ENCODE results near the gene ACAP1.

The ACAP1 gene

GRCh38 chr17:7296189-7296861 lies 40.0 kb upstream of the ACAP1 start:
- Histone ChIP-seq H2AFZ (ENCODE audit: low read depth, low read length) (peak overlapping the region; percentile 98), H3K36me3 (replicated peaks; ENCODE audit: low read depth, low read length) (no peaks in the 10 kb centered on the region), H4K20me1 (ENCODE audit: insufficient read depth, low read length) (no peaks in the 10 kb centered on the region), H3K79me2 (ENCODE audit: low read length) (no peaks in the 10 kb centered on the region), H3K4me1 (ENCODE audit: low read length) (peaks cover 2% of the 10 kb centered on the region; the same call in 1 of the 2 replicates), H3K9me3 (ENCODE audit: insufficient read depth, low read length) (no peaks in the 10 kb centered on the region), H3K27me3 (ENCODE audit: low read depth, low read length) (no peaks in the 10 kb centered on the region), H3K27ac (ENCODE audit: low read length) (no peak overlapping the region), H3K4me2 (ENCODE audit: low read length) (peak overlapping the region; percentile 97), H3K4me3 (ENCODE audit: low read length) (peak overlapping the region; percentile 74), H3K9ac (ENCODE audit: low read length) (peak overlapping the region; percentile 37; the same call in 1 of the 2 replicates)
- TF ChIP-seq, protein P1, sequence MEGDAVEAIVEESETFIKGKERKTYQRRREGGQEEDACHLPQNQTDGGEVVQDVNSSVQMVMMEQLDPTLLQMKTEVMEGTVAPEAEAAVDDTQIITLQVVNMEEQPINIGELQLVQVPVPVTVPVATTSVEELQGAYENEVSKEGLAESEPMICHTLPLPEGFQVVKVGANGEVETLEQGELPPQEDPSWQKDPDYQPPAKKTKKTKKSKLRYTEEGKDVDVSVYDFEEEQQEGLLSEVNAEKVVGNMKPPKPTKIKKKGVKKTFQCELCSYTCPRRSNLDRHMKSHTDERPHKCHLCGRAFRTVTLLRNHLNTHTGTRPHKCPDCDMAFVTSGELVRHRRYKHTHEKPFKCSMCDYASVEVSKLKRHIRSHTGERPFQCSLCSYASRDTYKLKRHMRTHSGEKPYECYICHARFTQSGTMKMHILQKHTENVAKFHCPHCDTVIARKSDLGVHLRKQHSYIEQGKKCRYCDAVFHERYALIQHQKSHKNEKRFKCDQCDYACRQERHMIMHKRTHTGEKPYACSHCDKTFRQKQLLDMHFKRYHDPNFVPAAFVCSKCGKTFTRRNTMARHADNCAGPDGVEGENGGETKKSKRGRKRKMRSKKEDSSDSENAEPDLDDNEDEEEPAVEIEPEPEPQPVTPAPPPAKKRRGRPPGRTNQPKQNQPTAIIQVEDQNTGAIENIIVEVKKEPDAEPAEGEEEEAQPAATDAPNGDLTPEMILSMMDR (IDR thresholded peaks at IDR 0.05; ENCODE audit: low read depth, low read length) = peak; percentile 75
- no peak for TF ChIP-seq EZH2phosphoT487 (IDR thresholded peaks at IDR 0.05; ENCODE audit: low read depth)

GRCh38 chr17:7304179-7304578 lies 32.1 kb upstream of the ACAP1 start:
- Histone ChIP-seq H4K20me1 (ENCODE audit: insufficient read depth, low read length) (peaks cover 9% of the 10 kb centered on the region), H3K9me3 (ENCODE audit: insufficient read depth, low read length) (no peaks in the 10 kb centered on the region), H3K36me3 (replicated peaks; ENCODE audit: low read depth, low read length) (peaks cover 9% of the 10 kb centered on the region), H3K4me3 (ENCODE audit: low read length) (no peak overlapping the region), H3K4me1 (ENCODE audit: low read length) (peaks cover 2% of the 10 kb centered on the region), H3K4me2 (ENCODE audit: low read length) (no peak overlapping the region), H3K27me3 (ENCODE audit: low read depth, low read length) (no peaks in the 10 kb centered on the region), H2AFZ (ENCODE audit: low read depth, low read length) (no peak overlapping the region), H3K79me2 (ENCODE audit: low read length) (peaks cover 18% of the 10 kb centered on the region), H3K9ac (ENCODE audit: low read length) (no peak overlapping the region), H3K27ac (ENCODE audit: low read length) (no peak overlapping the region)
- TF ChIP-seq, protein P1 (IDR thresholded peaks at IDR 0.05; ENCODE audit: low read depth, low read length) = no peak
- no peak for TF ChIP-seq EZH2phosphoT487 (IDR thresholded peaks at IDR 0.05; ENCODE audit: low read depth)

DNA sequence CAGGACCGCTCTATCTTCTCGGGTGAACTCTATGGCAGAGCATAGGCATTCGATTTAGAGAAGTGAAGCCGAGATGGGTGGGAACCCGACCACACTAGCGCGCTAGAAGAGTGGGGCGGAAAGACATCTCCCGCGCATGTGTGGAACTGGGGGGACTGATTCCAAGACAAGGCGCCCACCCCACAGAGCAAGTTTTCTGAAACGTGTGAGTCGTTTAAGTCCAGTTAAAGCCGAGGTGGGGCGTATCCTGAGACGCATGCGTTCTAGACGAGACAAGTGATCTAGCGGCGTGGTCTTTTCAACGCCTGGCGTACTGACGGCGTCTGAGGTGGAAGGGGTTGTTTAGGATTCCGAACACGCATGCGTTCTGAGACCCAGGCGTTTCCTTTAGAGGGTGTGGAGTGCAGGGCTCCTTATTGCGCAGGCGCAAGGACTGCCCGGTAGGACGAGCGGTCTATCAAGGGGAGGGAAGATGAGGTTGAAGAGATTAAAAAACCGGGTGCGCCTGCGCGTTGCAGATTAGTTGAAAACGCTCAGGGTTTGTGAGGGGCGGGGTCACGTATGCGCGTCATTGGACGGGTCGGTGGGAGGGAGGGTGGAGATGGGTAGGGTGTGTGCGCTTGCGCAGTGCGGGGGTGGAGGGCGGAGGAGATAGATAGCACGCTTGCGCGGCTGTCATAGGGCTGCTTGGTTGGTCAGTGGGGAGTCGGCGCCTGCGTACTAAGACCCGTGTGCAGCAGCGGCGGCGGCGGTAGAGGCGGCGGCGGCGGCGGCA lies 29.2 kb upstream of the ACAP1 start, which contains the start of gene EIF5A:
EIF5A (plus strand) TSS at position 718 of the 775 bp plus-strand sequence. CDS start 2,008 bp downstream, outside the sequence.
- peak within 1 kb of the TSS; percentile 100 for H3K4me3 ChIP-seq (ENCODE audit: low read length)
- peak within 1 kb of the TSS; percentile 61 for H2AFZ ChIP-seq (ENCODE audit: low read depth, low read length)
- no peaks in the 10 kb centered on the region for H3K27me3 ChIP-seq (ENCODE audit: low read depth, low read length)
- H3K9ac ChIP-seq (ENCODE audit: low read length) = peak within 1 kb of the TSS; percentile 100
- H3K79me2 ChIP-seq (ENCODE audit: low read length) = peaks cover 45% of the 10 kb centered on the region
- H4K20me1 ChIP-seq (ENCODE audit: insufficient read depth, low read length) = peaks cover 30% of the 10 kb centered on the region
- peaks cover 33% of the 10 kb centered on the region for H3K36me3 ChIP-seq (replicated peaks; ENCODE audit: low read depth, low read length)
- H3K27ac ChIP-seq (ENCODE audit: low read length) = peak within 1 kb of the TSS; percentile 99
- TF ChIP-seq EZH2phosphoT487 (IDR thresholded peaks at IDR 0.05; ENCODE audit: low read depth) = no peak
- TF ChIP-seq, protein P1 (IDR thresholded peaks at IDR 0.05; ENCODE audit: low read depth, low read length) = no peak
- H3K9me3 ChIP-seq (ENCODE audit: insufficient read depth, low read length) = no peaks in the 10 kb centered on the region
- peak within 1 kb of the TSS; percentile 98 for H3K4me2 ChIP-seq (ENCODE audit: low read length)
- H3K4me1 ChIP-seq (ENCODE audit: low read length) = peaks cover 19% of the 10 kb centered on the region
